Measurements from ENCODE around the gene ATP10B.

Gene ATP10B

GRCh38 chr5:160667160-160667559 lies 184.9 kb downstream of the ATP10B start:
- Histone ChIP-seq H3K27ac (ENCODE audit: insufficient read depth, low read length, poor library complexity, severe bottlenecking) (no peak overlapping the region), H3K4me1 (ENCODE audit: control insufficient read depth, insufficient read depth, low read length, poor library complexity, severe bottlenecking) (no peaks in the 10 kb centered on the region), H3K36me3 (ENCODE audit: control insufficient read depth, insufficient read depth, low read length) (no peaks in the 10 kb centered on the region), H3K9me3 (ENCODE audit: control insufficient read depth, low read length) (no peaks in the 10 kb centered on the region), H3K4me3 (ENCODE audit: insufficient read depth, low read depth, low read length, poor library complexity, severe bottlenecking) (no peak overlapping the region), H3K27me3 (replicated peaks; ENCODE audit: control insufficient read depth, insufficient read depth, low read length, poor library complexity, severe bottlenecking) (no peaks in the 10 kb centered on the region)
- DNase-seq: no peak

- Histone ChIP-seq H3K9me3 (ENCODE audit: control insufficient read depth, low read length) (no peaks in the 10 kb centered on the region), H3K27ac (ENCODE audit: insufficient read depth, low read length, poor library complexity, severe bottlenecking) (no peak overlapping the region), H3K4me1 (ENCODE audit: control insufficient read depth, insufficient read depth, low read length, poor library complexity, severe bottlenecking) (no peaks in the 10 kb centered on the region), H3K4me3 (ENCODE audit: insufficient read depth, low read depth, low read length, poor library complexity, severe bottlenecking) (no peak overlapping the region), H3K36me3 (ENCODE audit: control insufficient read depth, insufficient read depth, low read length) (no peaks in the 10 kb centered on the region), H3K27me3 (replicated peaks; ENCODE audit: control insufficient read depth, insufficient read depth, low read length, poor library complexity, severe bottlenecking) (no peaks in the 10 kb centered on the region)
- no peak for DNase-seq
These were observed 186.6 kb downstream of the ATP10B start for GRCh38 chr5:160665460-160665859.

GRCh38 chr5:160660132-160660531 lies 191.9 kb downstream of the ATP10B start:
- Histone ChIP-seq H3K36me3 (ENCODE audit: control insufficient read depth, insufficient read depth, low read length) (no peaks in the 10 kb centered on the region), H3K9me3 (ENCODE audit: control insufficient read depth, low read length) (no peaks in the 10 kb centered on the region), H3K27me3 (replicated peaks; ENCODE audit: control insufficient read depth, insufficient read depth, low read length, poor library complexity, severe bottlenecking) (no peaks in the 10 kb centered on the region), H3K4me1 (ENCODE audit: control insufficient read depth, insufficient read depth, low read length, poor library complexity, severe bottlenecking) (no peaks in the 10 kb centered on the region), H3K27ac (ENCODE audit: insufficient read depth, low read length, poor library complexity, severe bottlenecking) (no peak overlapping the region), H3K4me3 (ENCODE audit: insufficient read depth, low read depth, low read length, poor library complexity, severe bottlenecking) (no peak overlapping the region)
- DNase-seq: no peak

GRCh38 chr5:160657622-160658458 lies 194.2 kb downstream of the ATP10B start:
- Histone ChIP-seq H3K27ac (ENCODE audit: insufficient read depth, low read length, poor library complexity, severe bottlenecking) (no peak overlapping the region), H3K27me3 (replicated peaks; ENCODE audit: control insufficient read depth, insufficient read depth, low read length, poor library complexity, severe bottlenecking) (no peaks in the 10 kb centered on the region), H3K4me3 (ENCODE audit: insufficient read depth, low read depth, low read length, poor library complexity, severe bottlenecking) (no peak overlapping the region), H3K36me3 (ENCODE audit: control insufficient read depth, insufficient read depth, low read length) (no peaks in the 10 kb centered on the region), H3K4me1 (ENCODE audit: control insufficient read depth, insufficient read depth, low read length, poor library complexity, severe bottlenecking) (no peaks in the 10 kb centered on the region), H3K9me3 (ENCODE audit: control insufficient read depth, low read length) (no peaks in the 10 kb centered on the region)
- no peak for DNase-seq

- DNase-seq: no peak
- Histone ChIP-seq H3K4me3 (ENCODE audit: insufficient read depth, low read depth, low read length, poor library complexity, severe bottlenecking) (no peak overlapping the region), H3K27me3 (replicated peaks; ENCODE audit: control insufficient read depth, insufficient read depth, low read length, poor library complexity, severe bottlenecking) (no peaks in the 10 kb centered on the region), H3K4me1 (ENCODE audit: control insufficient read depth, insufficient read depth, low read length, poor library complexity, severe bottlenecking) (no peaks in the 10 kb centered on the region), H3K27ac (ENCODE audit: insufficient read depth, low read length, poor library complexity, severe bottlenecking) (no peak overlapping the region), H3K36me3 (ENCODE audit: control insufficient read depth, insufficient read depth, low read length) (no peaks in the 10 kb centered on the region), H3K9me3 (ENCODE audit: control insufficient read depth, low read length) (no peaks in the 10 kb centered on the region)
These were observed 194.9 kb downstream of the ATP10B start for GRCh38 chr5:160657068-160657507.

GRCh38 chr5:160655717-160656116 lies 196.3 kb downstream of the ATP10B start:
- Histone ChIP-seq H3K4me1 (ENCODE audit: control insufficient read depth, insufficient read depth, low read length, poor library complexity, severe bottlenecking) (no peaks in the 10 kb centered on the region), H3K9me3 (ENCODE audit: control insufficient read depth, low read length) (no peaks in the 10 kb centered on the region), H3K4me3 (ENCODE audit: insufficient read depth, low read depth, low read length, poor library complexity, severe bottlenecking) (no peak overlapping the region), H3K27me3 (replicated peaks; ENCODE audit: control insufficient read depth, insufficient read depth, low read length, poor library complexity, severe bottlenecking) (no peaks in the 10 kb centered on the region), H3K36me3 (ENCODE audit: control insufficient read depth, insufficient read depth, low read length) (no peaks in the 10 kb centered on the region), H3K27ac (ENCODE audit: insufficient read depth, low read length, poor library complexity, severe bottlenecking) (no peak overlapping the region)
- DNase-seq: no peak

GRCh38 chr5:160651692-160652645 lies 200.0 kb downstream of the ATP10B start:
- H3K9me3 ChIP-seq (ENCODE audit: control insufficient read depth, low read length): no peaks in the 10 kb centered on the region
- H3K4me1 ChIP-seq (ENCODE audit: control insufficient read depth, insufficient read depth, low read length, poor library complexity, severe bottlenecking): no peaks in the 10 kb centered on the region
- no peaks in the 10 kb centered on the region for H3K36me3 ChIP-seq (ENCODE audit: control insufficient read depth, insufficient read depth, low read length)
- no peak overlapping the region for H3K4me3 ChIP-seq (ENCODE audit: insufficient read depth, low read depth, low read length, poor library complexity, severe bottlenecking)
- no peak overlapping the region for H3K27ac ChIP-seq (ENCODE audit: insufficient read depth, low read length, poor library complexity, severe bottlenecking)
- no peak for DNase-seq
- H3K27me3 ChIP-seq (replicated peaks; ENCODE audit: control insufficient read depth, insufficient read depth, low read length, poor library complexity, severe bottlenecking): no peaks in the 10 kb centered on the region

GRCh38 chr5:160649304-160649703 lies 202.7 kb downstream of the ATP10B start:
- H3K4me1 ChIP-seq (ENCODE audit: control insufficient read depth, insufficient read depth, low read length, poor library complexity, severe bottlenecking): no peaks in the 10 kb centered on the region
- no peak for DNase-seq
- H3K36me3 ChIP-seq (ENCODE audit: control insufficient read depth, insufficient read depth, low read length): no peaks in the 10 kb centered on the region
- no peak overlapping the region for H3K4me3 ChIP-seq (ENCODE audit: insufficient read depth, low read depth, low read length, poor library complexity, severe bottlenecking)
- H3K27ac ChIP-seq (ENCODE audit: insufficient read depth, low read length, poor library complexity, severe bottlenecking): no peak overlapping the region
- H3K27me3 ChIP-seq (replicated peaks; ENCODE audit: control insufficient read depth, insufficient read depth, low read length, poor library complexity, severe bottlenecking): no peaks in the 10 kb centered on the region
- no peaks in the 10 kb centered on the region for H3K9me3 ChIP-seq (ENCODE audit: control insufficient read depth, low read length)

GRCh38 chr5:160646033-160646432 lies 206.0 kb downstream of the ATP10B start:
- Histone ChIP-seq H3K27me3 (replicated peaks; ENCODE audit: control insufficient read depth, insufficient read depth, low read length, poor library complexity, severe bottlenecking) (no peaks in the 10 kb centered on the region), H3K9me3 (ENCODE audit: control insufficient read depth, low read length) (no peaks in the 10 kb centered on the region), H3K4me1 (ENCODE audit: control insufficient read depth, insufficient read depth, low read length, poor library complexity, severe bottlenecking) (no peaks in the 10 kb centered on the region), H3K36me3 (ENCODE audit: control insufficient read depth, insufficient read depth, low read length) (no peaks in the 10 kb centered on the region), H3K27ac (ENCODE audit: insufficient read depth, low read length, poor library complexity, severe bottlenecking) (no peak overlapping the region), H3K4me3 (ENCODE audit: insufficient read depth, low read depth, low read length, poor library complexity, severe bottlenecking) (no peak overlapping the region)
- no peak for DNase-seq
